Measurements from ENCODE around the gene STT3A. TPM values are rescaled to one million over a fixed set of nuclear protein-coding genes. Genes with fewer than 3 reads are reported as not detected.
A peak's percentile ranks its signal among the peaks of the same experiment; 100 is the strongest.

STT3A gene
- polyA plus RNA-seq, 3 donors, result 27.4 to 75.3 (median 54.2) TPM

DNA sequence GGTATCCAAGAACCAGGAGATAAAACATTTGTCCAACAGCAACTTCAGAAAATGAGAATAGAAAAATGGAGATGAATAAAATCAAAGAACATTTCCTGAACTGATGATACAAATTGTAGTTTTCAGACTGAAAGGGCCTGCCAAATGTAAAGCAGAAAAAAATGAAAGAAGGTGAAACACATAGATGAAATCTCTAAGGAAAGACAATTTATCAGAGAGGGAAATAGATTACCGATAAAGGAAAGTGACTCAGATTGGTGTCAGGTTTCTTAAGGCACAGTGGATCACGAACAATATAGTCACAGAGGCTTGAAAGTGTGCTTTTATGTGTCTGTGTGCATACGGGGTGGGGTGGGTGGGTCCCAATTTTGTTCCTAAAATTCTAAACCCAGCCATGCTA, 4.1 kb upstream of the STT3A start:
- H3K4me3 Mint-ChIP-seq, result no peak overlapping the region
- Histone ChIP-seq H3K4me2 (replicated peaks; ENCODE audit: extremely low read depth, low read length, poor library complexity, severe bottlenecking) (no peak overlapping the region), H2AFZ (ENCODE audit: insufficient read depth, low read depth, low read length, poor library complexity, severe bottlenecking) (no peak overlapping the region)

DNA sequence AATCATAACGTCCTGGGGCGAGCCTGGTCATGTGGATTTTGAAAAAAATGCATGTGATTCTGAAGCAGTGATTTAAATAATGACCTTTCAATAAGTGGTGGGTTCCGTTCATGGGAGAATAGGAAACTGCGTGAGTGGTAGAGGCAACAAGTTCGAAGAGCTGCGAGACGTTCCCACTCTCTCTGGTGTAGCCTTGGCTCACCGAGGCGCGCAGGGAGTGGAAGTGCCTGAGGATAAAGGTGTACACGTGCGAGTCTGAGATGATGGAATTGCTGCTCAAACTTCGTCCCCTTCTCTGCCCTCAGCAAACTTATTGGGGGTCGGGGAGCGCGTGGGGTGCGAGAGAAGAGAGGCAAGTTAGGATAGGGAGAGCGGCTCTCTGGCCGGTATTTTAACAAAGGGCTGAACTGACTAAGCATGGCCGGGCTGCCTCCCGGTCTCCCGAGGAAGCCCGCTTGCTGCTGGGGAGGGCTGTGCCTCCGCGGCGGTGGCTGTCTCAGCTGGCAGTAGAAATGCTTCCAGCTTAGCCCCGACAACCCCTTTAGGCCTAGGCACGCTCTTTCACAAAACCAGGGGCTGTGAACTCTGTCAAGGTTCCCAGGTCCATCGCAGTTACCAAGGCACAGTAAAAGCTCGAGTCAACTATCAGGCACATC, 875 bp upstream of the STT3A start:
- Mint-ChIP-seq H3K9me3 (no peaks in the 10 kb centered on the region), H3K27me3 (ENCODE audit: low read depth in 3 of 3) (peaks cover 0 to 4% (median 3%) of the 10 kb centered on the region in 3 donors), H3K4me1 (peaks cover 27% of the 10 kb centered on the region), H3K4me3 (peak overlapping the region; percentile 93 to 96), H3K36me3 (peaks cover 8% of the 10 kb centered on the region in 2 donors), H3K27ac (peak overlapping the region; percentile 97 to 99 (median 98))
- intact Hi-C loops (cut with micrococcal nuclease), result loop anchor here in 1 of 2 donors (5.0 to 10.0 kb wide), 3 partner anchors 293 to 676 kb away; partner anchors contain the start of genes FAM118B, FOXRED1, HYLS1 and RPUSD4
- H2AFZ ChIP-seq (ENCODE audit: insufficient read depth, low read depth, low read length, poor library complexity, severe bottlenecking), result peak overlapping the region; percentile 80
- peak overlapping the region; percentile 89 for H3K9ac ChIP-seq (ENCODE audit: insufficient read depth, low read length, poor library complexity, severe bottlenecking)
- H3K9me3 ChIP-seq (replicated peaks in 1 of 2; ENCODE audit: control insufficient read depth in 1 of 2, insufficient read depth in 1 of 2, low read length in 2 of 2), result no peaks in the 10 kb centered on the region
- H3K4me3 ChIP-seq (replicated peaks in 1 of 3; ENCODE audit: low read depth in 2 of 3, low read length in 3 of 3), result peak overlapping the region; percentile 60 to 100 (median 84)
- peak overlapping the region; percentile 98 for H3K4me2 ChIP-seq (replicated peaks; ENCODE audit: extremely low read depth, low read length, poor library complexity, severe bottlenecking)
- peaks cover 9% of the 10 kb centered on the region for H4K20me1 ChIP-seq (ENCODE audit: insufficient read depth, low read length)
- H3K79me2 ChIP-seq (ENCODE audit: insufficient read depth, low read length), result peaks cover 42% of the 10 kb centered on the region
- H3K27ac ChIP-seq (ENCODE audit: low read depth in 1 of 2, low read length in 2 of 2), result peak overlapping the region; percentile 94 to 99
- H3K27me3 ChIP-seq (ENCODE audit: control insufficient read depth in 2 of 2, insufficient read depth in 2 of 2, low read length in 2 of 2), result no peaks in the 10 kb centered on the region
- H3K4me1 ChIP-seq (ENCODE audit: control insufficient read depth in 1 of 2, insufficient read depth in 2 of 2, low read length in 2 of 2), result peaks cover 26 to 27% of the 10 kb centered on the region in 2 donors
- WGBS (ENCODE audit: insufficient coverage), result 0% methylated on average over 19 of the region's 30 CpGs
- peaks cover 1 to 12% of the 10 kb centered on the region in 2 donors for H3K36me3 ChIP-seq (replicated peaks in 1 of 2; ENCODE audit: control insufficient read depth in 1 of 2, insufficient read depth in 2 of 2, low read length in 2 of 2)
- no peak for TF ChIP-seq CTCF (IDR thresholded peaks at IDR 0.05)
- peak; percentile 61 to 74 (median 64) for DNase-seq

More for the DNA sequence above, 4.1 kb upstream of the STT3A start:
- Mint-ChIP-seq H3K27me3 (ENCODE audit: low read depth in 3 of 3) (peaks cover 0 to 4% (median 3%) of the 10 kb centered on the region in 3 donors), H3K36me3 (peaks cover 10 to 14% of the 10 kb centered on the region in 2 donors), H3K27ac (no peak overlapping the region), H3K9me3 (no peaks in the 10 kb centered on the region), H3K4me1 (peaks cover 15% of the 10 kb centered on the region)
- Histone ChIP-seq H3K4me3 (replicated peaks in 1 of 3; ENCODE audit: low read depth in 2 of 3, low read length in 3 of 3) (no peak overlapping the region), H3K9ac (ENCODE audit: insufficient read depth, low read length, poor library complexity, severe bottlenecking) (no peak overlapping the region), H3K9me3 (replicated peaks in 1 of 2; ENCODE audit: control insufficient read depth in 1 of 2, insufficient read depth in 1 of 2, low read length in 2 of 2) (no peaks in the 10 kb centered on the region), H3K27ac (ENCODE audit: low read depth in 1 of 2, low read length in 2 of 2) (no peak overlapping the region), H3K79me2 (ENCODE audit: insufficient read depth, low read length) (peaks cover 9% of the 10 kb centered on the region), H4K20me1 (ENCODE audit: insufficient read depth, low read length) (no peaks in the 10 kb centered on the region), H3K36me3 (replicated peaks in 1 of 2; ENCODE audit: control insufficient read depth in 1 of 2, insufficient read depth in 2 of 2, low read length in 2 of 2) (peaks cover 9 to 17% of the 10 kb centered on the region in 2 donors), H3K27me3 (ENCODE audit: control insufficient read depth in 2 of 2, insufficient read depth in 2 of 2, low read length in 2 of 2) (no peaks in the 10 kb centered on the region), H3K4me1 (ENCODE audit: control insufficient read depth in 1 of 2, insufficient read depth in 2 of 2, low read length in 2 of 2) (peaks cover 8 to 13% of the 10 kb centered on the region in 2 donors)
- no peak for TF ChIP-seq CTCF (IDR thresholded peaks at IDR 0.05)
- WGBS (ENCODE audit: insufficient coverage), result 80% methylated on average over 1 of the region's 3 CpGs
- DNase-seq, result no peak
- intact Hi-C loops (cut with micrococcal nuclease), result no loop called here
